CD4-positive, CD25-positive, alpha-beta regulatory T cell (primary cell): ENCODE data around the gene ZNF467. TPM values are rescaled to one million over a fixed set of nuclear protein-coding genes. Genes with fewer than 3 reads are reported as not detected.

ENCODE experiments used
- ATAC-seq, 2 donors: fragments of 150-1000 bp; cut with Tn5 transposase; one replicate each; pipeline ENCODE4 v1.10.0; 2021; ENCODE audit warnings: low read depth in 2 of 2, moderate number of reproducible peaks in 2 of 2, moderate library complexity in 1 of 2
- DNase-seq, 3 donors: peaks; one replicate each; pipeline versions ENCODE4 v3.0.0 to v3.0.0-alpha.2; 2012 to 2022; ENCODE audit warnings: mixed read lengths in 1 of 3
- H3K27ac ChIP-seq: one replicate; pipeline ENCODE4 v1.7.0; 2013; ENCODE audit warnings: mild to moderate bottlenecking, low read length; ENCODE audit not compliant: insufficient read depth, poor library complexity, severe bottlenecking
- H3K27me3 ChIP-seq: one replicate; pipeline ENCODE4 v1.7.0; 2013; ENCODE audit warnings: low read length; ENCODE audit not compliant: control insufficient read depth, insufficient read depth
- H3K36me3 ChIP-seq: one replicate; pipeline ENCODE4 v1.7.0; 2013; ENCODE audit warnings: mild to moderate bottlenecking, low read length, moderate library complexity; ENCODE audit not compliant: control insufficient read depth, insufficient read depth
- H3K4me1 ChIP-seq: 2 replicates; pipeline ENCODE4 v1.7.0; 2013; ENCODE audit warnings: mild to moderate bottlenecking, low read length; ENCODE audit not compliant: insufficient read depth, control insufficient read depth, poor library complexity, severe bottlenecking
- H3K4me3 ChIP-seq: one replicate; pipeline ENCODE4 v1.7.0; 2013; ENCODE audit warnings: low read depth, mild to moderate bottlenecking, low read length, moderate library complexity
- H3K9me3 ChIP-seq, 2 experiments: 1 replicate in 1 of 2; 2 replicates in 1 of 2; pipeline ENCODE4 v1.7.0; 2013; ENCODE audit warnings: low read length in 2 of 2, mild to moderate bottlenecking in 1 of 2, moderate library complexity in 1 of 2; ENCODE audit not compliant: control insufficient read depth in 2 of 2
- H3K27ac Mint-ChIP-seq, 3 donors: one replicate each; pipeline ENCODE4 v1.8.0; 2020 to 2022; ENCODE audit warnings: mild to moderate bottlenecking in 3 of 3, mixed read lengths in 3 of 3, moderate library complexity in 2 of 3
- H3K27me3 Mint-ChIP-seq: one replicate; pipeline ENCODE4 v1.8.0; 2022; ENCODE audit warnings: mild to moderate bottlenecking, mixed read lengths
- H3K36me3 Mint-ChIP-seq: one replicate; pipeline ENCODE4 v1.8.0; 2020; ENCODE audit warnings: mixed read lengths
- H3K4me1 Mint-ChIP-seq, 4 donors: one replicate each; pipeline ENCODE4 v1.8.0; 2020 to 2022; ENCODE audit warnings: mixed read lengths in 4 of 4, mild to moderate bottlenecking in 1 of 4
- H3K4me3 Mint-ChIP-seq, 4 donors: one replicate each; pipeline ENCODE4 v1.8.0; 2020 to 2022; ENCODE audit warnings: mild to moderate bottlenecking in 4 of 4, mixed read lengths in 4 of 4, moderate library complexity in 3 of 4
- H3K9me3 Mint-ChIP-seq, 7 donors: one replicate each; pipeline ENCODE4 v1.8.0; 2020 to 2022; ENCODE audit warnings: mixed read lengths in 7 of 7, mild to moderate bottlenecking in 3 of 7, moderate library complexity in 2 of 7
- polyA plus RNA-seq, 4 donors: library from polyadenylated mRNA; unstranded; fragments of 300-500 nt; fragmentation: Illumina TruSeq; gene quantifications; one replicate each; pipeline ENCODE4 v1.2.3, GENCODE V29; 2021
- total RNA-seq: library from RNA; stranded (reverse); gene quantifications from one replicate; pipeline ENCODE4 v1.2.3, GENCODE V29; 2022

Gene ZNF467
- total and polyA plus RNA-seq, 5 donors from 2014 or later: 0.76 to 2.3 (median 1.1) TPM

- no peak overlapping the region for H3K27ac Mint-ChIP-seq
- no peaks in the 10 kb centered on the region for H3K4me1 Mint-ChIP-seq
- H3K9me3 ChIP-seq: no peaks in the 10 kb centered on the region
- no peaks in the 10 kb centered on the region for H3K36me3 Mint-ChIP-seq
- no peaks in the 10 kb centered on the region for H3K27me3 ChIP-seq
- H3K4me1 ChIP-seq: no peaks in the 10 kb centered on the region
- no peak overlapping the region for H3K4me3 Mint-ChIP-seq
- no peak overlapping the region for H3K4me3 ChIP-seq
- H3K27ac ChIP-seq: no peak overlapping the region
- no peaks in the 10 kb centered on the region for H3K36me3 ChIP-seq
- peaks cover 5% of the 10 kb centered on the region for H3K27me3 Mint-ChIP-seq
- DNase-seq (no peak), ATAC-seq (no peak)
- H3K9me3 Mint-ChIP-seq: no peaks in the 10 kb centered on the region
Measured at GRCh38 chr7:149781921-149782320, 8.5 kb upstream of the ZNF467 start.

GRCh38 chr7:149780636-149781419 is 7.4 kb upstream of the ZNF467 start:
- H3K4me1 ChIP-seq: no peaks in the 10 kb centered on the region
- DNase-seq (no peak), ATAC-seq (no peak)
- no peaks in the 10 kb centered on the region for H3K36me3 Mint-ChIP-seq
- H3K4me3 Mint-ChIP-seq: no peak overlapping the region
- peak overlapping the region in 1 of 3 donors; percentile 10 for H3K27ac Mint-ChIP-seq
- H3K36me3 ChIP-seq: no peaks in the 10 kb centered on the region
- H3K4me1 Mint-ChIP-seq: no peaks in the 10 kb centered on the region
- H3K9me3 Mint-ChIP-seq: no peaks in the 10 kb centered on the region
- H3K4me3 ChIP-seq: no peak overlapping the region
- no peaks in the 10 kb centered on the region for H3K27me3 ChIP-seq
- H3K9me3 ChIP-seq: no peaks in the 10 kb centered on the region
- H3K27ac ChIP-seq: no peak overlapping the region
- H3K27me3 Mint-ChIP-seq: peaks cover 10% of the 10 kb centered on the region

- DNase-seq: no peak
- no peaks in the 10 kb centered on the region for H3K36me3 Mint-ChIP-seq
Measured at GRCh38 chr7:149780056-149780455, 6.7 kb upstream of the ZNF467 start.

GRCh38 chr7:149779502-149779805 is 6.1 kb upstream of the ZNF467 start:
- H3K4me3 Mint-ChIP-seq: no peak overlapping the region
- no peak overlapping the region for H3K27ac ChIP-seq
- no peaks in the 10 kb centered on the region for H3K36me3 Mint-ChIP-seq
- peaks cover 0 to 2% (median 0%) of the 10 kb centered on the region in 4 donors for H3K4me1 Mint-ChIP-seq
- DNase-seq (no peak), ATAC-seq (no peak)
- H3K36me3 ChIP-seq: no peaks in the 10 kb centered on the region
- no peaks in the 10 kb centered on the region for H3K27me3 ChIP-seq
- no peak overlapping the region for H3K27ac Mint-ChIP-seq
- H3K27me3 Mint-ChIP-seq: peaks cover 10% of the 10 kb centered on the region
- no peaks in the 10 kb centered on the region for H3K4me1 ChIP-seq
- no peaks in the 10 kb centered on the region for H3K9me3 ChIP-seq
- H3K4me3 ChIP-seq: no peak overlapping the region
- H3K9me3 Mint-ChIP-seq: no peaks in the 10 kb centered on the region

More at GRCh38 chr7:149780056-149780455, 6.7 kb upstream of the ZNF467 start:
- Mint-ChIP-seq H3K27ac (no peak overlapping the region), H3K9me3 (no peaks in the 10 kb centered on the region), H3K4me1 (no peaks in the 10 kb centered on the region), H3K27me3 (peaks cover 10% of the 10 kb centered on the region), H3K4me3 (no peak overlapping the region)
- no peak for ATAC-seq
- Histone ChIP-seq H3K27ac (no peak overlapping the region), H3K4me1 (no peaks in the 10 kb centered on the region), H3K9me3 (no peaks in the 10 kb centered on the region), H3K4me3 (no peak overlapping the region), H3K27me3 (no peaks in the 10 kb centered on the region), H3K36me3 (no peaks in the 10 kb centered on the region)

GRCh38 chr7:149778696-149779501 is 5.5 kb upstream of the ZNF467 start:
- Histone ChIP-seq H3K4me1 (peaks cover 4% of the 10 kb centered on the region), H3K36me3 (no peaks in the 10 kb centered on the region), H3K27ac (no peak overlapping the region), H3K9me3 (no peaks in the 10 kb centered on the region), H3K4me3 (no peak overlapping the region), H3K27me3 (no peaks in the 10 kb centered on the region)
- H3K36me3 Mint-ChIP-seq: no peaks in the 10 kb centered on the region
- H3K27me3 Mint-ChIP-seq: peaks cover 9% of the 10 kb centered on the region
- no peaks in the 10 kb centered on the region for H3K9me3 Mint-ChIP-seq
- H3K4me1 Mint-ChIP-seq: peaks cover 0 to 6% (median 0%) of the 10 kb centered on the region in 4 donors
- ATAC-seq (no peak), DNase-seq (no peak)
- H3K4me3 Mint-ChIP-seq: peak overlapping the region in 1 of 4 donors; percentile 24
- peak overlapping the region in 1 of 3 donors; percentile 26 for H3K27ac Mint-ChIP-seq

- Histone ChIP-seq H3K27ac (no peak overlapping the region), H3K9me3 (no peaks in the 10 kb centered on the region), H3K36me3 (no peaks in the 10 kb centered on the region), H3K27me3 (no peaks in the 10 kb centered on the region), H3K4me1 (peaks cover 9% of the 10 kb centered on the region), H3K4me3 (no peak overlapping the region)
- Mint-ChIP-seq H3K27me3 (peaks cover 5% of the 10 kb centered on the region), H3K4me3 (peak overlapping the region in 1 of 4 donors; percentile 24), H3K27ac (peak overlapping the region in 1 of 3 donors; percentile 26), H3K4me1 (peaks cover 0 to 6% (median 0%) of the 10 kb centered on the region in 4 donors), H3K9me3 (no peaks in the 10 kb centered on the region), H3K36me3 (no peaks in the 10 kb centered on the region)
- no peak for DNase-seq
- ATAC-seq: no peak
Measured at GRCh38 chr7:149778327-149778637, 4.9 kb upstream of the ZNF467 start.

- H3K36me3 Mint-ChIP-seq: no peaks in the 10 kb centered on the region
- Histone ChIP-seq H3K4me1 (peaks cover 13% of the 10 kb centered on the region), H3K9me3 (no peaks in the 10 kb centered on the region), H3K27ac (no peak overlapping the region), H3K4me3 (no peak overlapping the region), H3K36me3 (no peaks in the 10 kb centered on the region), H3K27me3 (no peaks in the 10 kb centered on the region)
- peaks cover 5% of the 10 kb centered on the region for H3K27me3 Mint-ChIP-seq
- ATAC-seq (no peak), DNase-seq (no peak)
- no peak overlapping the region for H3K27ac Mint-ChIP-seq
- H3K4me3 Mint-ChIP-seq: peak overlapping the region in 2 of 4 donors; percentile 24 to 38
- peaks cover 0 to 6% (median 0%) of the 10 kb centered on the region in 4 donors for H3K4me1 Mint-ChIP-seq
- no peaks in the 10 kb centered on the region for H3K9me3 Mint-ChIP-seq
Measured at GRCh38 chr7:149777551-149778326, 4.4 kb upstream of the ZNF467 start.
